Erythroblast (primary cell): Measurements from ENCODE around the gene C12orf56.

Source experiments
- GATA1 ChIP-seq: IDR thresholded peaks from 2 replicates; pipeline ENCODE4 v1.6.1; 2011; ENCODE audit warnings: low read depth, mild to moderate bottlenecking, control low read depth, low read length, moderate library complexity
- POLR2A ChIP-seq: IDR thresholded peaks from 2 replicates; pipeline ENCODE4 v1.6.1; 2011; ENCODE audit warnings: mild to moderate bottlenecking, low read length

- TF ChIP-seq POLR2A (no peak), GATA1 (no peak)
Measured at GRCh38 chr12:64299628-64300027, 90.9 kb downstream of the C12orf56 start.
